Stimulated activated CD8-positive, alpha-beta memory T cell treated with anti-CD3 and anti-CD28 coated beads, Interleukin-4, amount 100 ng/mL, for 24 hours (primary cell): ENCODE results near the gene ZIC4.

ENCODE experiments used
- DNase-seq: peaks from one replicate; pipeline ENCODE4 v3.0.0-alpha.2; 2020; ENCODE audit warnings: low read depth

The ZIC4 gene

GRCh38 chr3:147354623-147355022 lies 51.7 kb downstream of the ZIC4 start:
- no peak for DNase-seq

DNA sequence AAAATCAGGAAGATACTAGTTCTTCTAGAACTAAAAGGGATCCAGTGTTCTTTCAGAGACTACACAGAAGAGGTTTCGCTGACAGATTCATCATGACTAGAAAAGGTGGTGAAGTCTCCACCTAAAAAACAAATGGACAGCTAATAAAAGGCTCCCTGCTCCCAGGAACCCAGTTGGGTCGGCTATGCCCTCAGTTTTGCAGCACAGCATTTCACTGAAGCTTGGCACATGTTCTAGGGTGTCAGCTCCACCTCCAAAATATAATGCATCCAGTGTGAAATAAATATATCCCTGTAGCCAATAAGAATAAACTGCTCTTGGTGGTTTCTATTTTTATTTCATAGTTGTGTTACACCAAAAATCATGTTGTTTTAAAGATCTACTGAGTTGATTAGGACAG lies 55.0 kb downstream of the ZIC4 start:
- no peak for DNase-seq

- no peak for DNase-seq
Observed at GRCh38 chr3:147348976-147349375, 57.4 kb downstream of the ZIC4 start.

GRCh38 chr3:147343926-147344325 lies 62.4 kb downstream of the ZIC4 start:
- DNase-seq, result no peak

GRCh38 chr3:147341727-147342126 lies 64.6 kb downstream of the ZIC4 start:
- DNase-seq, result no peak

DNA sequence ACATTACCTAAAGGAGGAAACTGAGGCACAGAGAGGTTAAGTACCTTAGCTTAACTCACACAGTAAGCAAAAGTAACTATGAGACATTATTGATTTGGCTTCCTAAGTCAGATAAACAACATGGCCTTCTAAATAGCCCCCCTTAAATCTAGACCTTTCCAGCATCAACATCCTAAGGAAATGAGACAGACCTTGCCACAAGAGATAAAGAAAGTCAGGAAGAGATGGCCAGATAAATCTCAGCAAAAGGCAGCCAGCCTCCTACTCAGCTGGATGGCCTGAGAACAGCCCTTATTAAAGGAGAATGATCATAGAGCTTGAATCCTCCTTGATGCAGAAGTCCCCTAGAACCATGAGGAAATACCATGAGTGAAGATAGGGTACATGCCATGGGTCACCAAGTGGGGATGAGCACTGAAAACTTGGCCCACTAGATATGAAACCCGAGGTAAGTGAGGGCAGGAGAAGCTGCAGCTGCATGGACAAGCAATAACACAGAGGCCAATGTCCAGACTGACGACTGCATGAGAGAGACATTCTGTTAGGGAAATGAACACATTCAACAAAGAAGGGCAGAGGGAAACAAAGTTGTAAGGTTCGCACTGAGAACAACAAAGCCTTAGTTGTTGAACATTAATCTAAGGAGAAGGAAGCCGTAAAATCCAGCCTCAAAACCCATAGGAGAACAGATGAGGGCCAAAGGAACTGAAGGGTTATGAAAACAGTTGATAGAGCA lies 69.6 kb downstream of the ZIC4 start:
- DNase-seq, result no peak
